HCT116 (cell line): ENCODE data around the gene MPI. TPM values are rescaled to one million over a fixed set of nuclear protein-coding genes. Genes with fewer than 3 reads are reported as not detected.

Experiments
- ATAC-seq: fragments of 200-7000 bp; cut with Tn5 transposase; 2 replicates; pipeline ENCODE4 v1.9.1; 2020; ENCODE audit warnings: mild to moderate bottlenecking, moderate library complexity
- BruUV-seq: library from RNA; stranded (reverse); fragments of 400-500 nt; replicated peaks from 2 replicates; lab custom pipeline; 2021; lab: Mats Ljungman, UMichigan
- CTCF ChIA-PET: fragments of 300-600 bp; sonication (Branson Sonifier 250); formaldehyde crosslinking; loops from one replicate; lab custom pipeline; 2021; ENCODE audit warnings: antibody characterized with exemption; lab: Charles Lee
- POLR2A ChIA-PET: fragments of 300-600, 350-600 bp; sonication (Branson Sonifier 250); formaldehyde crosslinking; loops from one replicate; lab custom pipeline; 2021; ENCODE audit warnings: antibody characterized with exemption; lab: Charles Lee
- RAD21 ChIA-PET, 2 experiments: fragments of 300-600 bp; sonication (Branson Sonifier 250); formaldehyde crosslinking; loops; one replicate each; lab custom pipeline; 2023; ENCODE audit warnings: low total read pairs in 2 of 2; ENCODE audit not compliant: uncharacterized antibody in 2 of 2, unreplicated experiment in 2 of 2, low non-redundant PET in 1 of 2; lab: Charles Lee
- DNase-seq: peaks from one replicate; pipeline ENCODE4 v3.0.0-alpha.2; 2010; ENCODE audit warnings: low read depth, low spot score
- H2AFZ ChIP-seq: fragments of 200-600 bp; shearing (Covaris generic), sonication (generic); 2 replicates; pipeline ENCODE4 v1.6.1; 2017; ENCODE audit warnings: low read depth, mixed run types, mixed read lengths, antibody characterized with exemption, low read length; ENCODE audit not compliant: poor library complexity, severe bottlenecking
- H3K27ac ChIP-seq: 2 replicates; pipeline ENCODE4 v1.5.1; 2012; ENCODE audit warnings: low read depth, low read length
- H3K27me3 ChIP-seq: fragments of 200-600 bp; sonication (generic); 2 replicates; pipeline ENCODE4 v1.6.1; 2016; ENCODE audit warnings: mixed run types, low read length, mixed read lengths; ENCODE audit not compliant: insufficient read depth
- H3K36me3 ChIP-seq, 2 experiments: fragments of 200-500 bp in 1 of 2; fragments of 200-600 bp in 1 of 2; sonication (Bioruptor generic) in 1 of 2; sonication (generic) in 1 of 2; 2 replicates each; pipeline versions ENCODE4 v1.5.1 to v1.6.1; 2014 to 2016; ENCODE audit warnings: low read length in 2 of 2, inconsistent platforms in 1 of 2, mixed read lengths in 1 of 2, mixed run types in 1 of 2; ENCODE audit not compliant: insufficient read depth in 2 of 2, control insufficient read depth in 1 of 2
- H3K4me1 ChIP-seq, 2 experiments: fragments of 200-600 bp in 1 of 2; sonication (generic) in 1 of 2; 2 replicates each; pipeline versions ENCODE4 v1.5.1 to v1.6.1; 2012 to 2017; ENCODE audit warnings: low read length in 2 of 2, inconsistent platforms in 1 of 2, mild to moderate bottlenecking in 1 of 2, mixed read lengths in 1 of 2, mixed run types in 1 of 2, moderate library complexity in 1 of 2; ENCODE audit not compliant: insufficient read depth in 2 of 2, control insufficient read depth in 1 of 2
- H3K4me2 ChIP-seq: fragments of 200-600 bp; sonication (generic); 2 replicates; pipeline ENCODE4 v1.6.1; 2017; ENCODE audit warnings: mixed run types, low read length, mixed read lengths
- H3K4me3 ChIP-seq, 2 experiments: fragments of 200-600 bp in 1 of 2; sonication (generic) in 1 of 2; replicated peaks in 1 of 2; 2 replicates each; pipeline ENCODE4 v1.5.1; 2011 to 2016; ENCODE audit warnings: low read length in 2 of 2, control low read depth in 1 of 2, low read depth in 1 of 2, mild to moderate bottlenecking in 1 of 2, mixed read lengths in 1 of 2, mixed run types in 1 of 2
- H3K79me2 ChIP-seq: fragments of 200-600 bp; sonication (generic); 2 replicates; pipeline ENCODE4 v1.6.1; 2017; ENCODE audit warnings: mild to moderate bottlenecking, mixed run types, low read length, moderate library complexity, mixed read lengths; ENCODE audit not compliant: insufficient read depth
- H3K9ac ChIP-seq: fragments of 200-600 bp; sonication (generic); 2 replicates; pipeline ENCODE4 v1.6.1; 2016; ENCODE audit warnings: low read length, mixed read lengths
- H3K9me2 ChIP-seq: fragments of 200-600 bp; sonication (generic), shearing (Covaris generic); 2 replicates; pipeline ENCODE4 v1.6.1; 2017; ENCODE audit warnings: mixed run types, mild to moderate bottlenecking, moderate library complexity; ENCODE audit not compliant: insufficient read depth
- H3K9me3 ChIP-seq, 2 experiments: fragments of 200-500 bp in 1 of 2; fragments of 200-600 bp in 1 of 2; sonication (Bioruptor generic) in 1 of 2; sonication (generic) in 1 of 2; 2 replicates each; pipeline ENCODE4 v1.6.1; 2014 to 2017; ENCODE audit warnings: low read length in 2 of 2, mixed read lengths in 2 of 2, inconsistent platforms in 1 of 2, low read depth in 1 of 2, mild to moderate bottlenecking in 1 of 2, mixed run types in 1 of 2, moderate library complexity in 1 of 2; ENCODE audit not compliant: control insufficient read depth in 1 of 2, insufficient read depth in 1 of 2
- H4K20me1 ChIP-seq: fragments of 200-600 bp; sonication (generic), shearing (Covaris generic); 2 replicates; pipeline ENCODE4 v1.6.1; 2017; ENCODE audit warnings: mixed run types, mild to moderate bottlenecking, moderate library complexity; ENCODE audit not compliant: insufficient read depth
- CEBPB ChIP-seq: IDR thresholded peaks from 2 replicates; pipeline ENCODE4 v1.6.1; 2012; ENCODE audit warnings: low read depth
- CTCF ChIP-seq, 3 experiments: fragments of 200-600 bp in 1 of 3; sonication (generic) in 1 of 3; IDR thresholded peaks in 2 of 3; conservative IDR thresholded peaks in 1 of 3; 2 replicates each; pipeline ENCODE4 v1.5.1; 2012 to 2017; ENCODE audit warnings: low read depth in 2 of 3, low read length in 2 of 3, antibody characterized with exemption in 1 of 3, borderline replicate concordance in 1 of 3, control low read depth in 1 of 3, mild to moderate bottlenecking in 1 of 3, mixed read lengths in 1 of 3, mixed run types in 1 of 3, moderate library complexity in 1 of 3; ENCODE audit not compliant: insufficient read depth in 1 of 3
- EGR1 ChIP-seq: IDR thresholded peaks from 2 replicates; pipeline ENCODE4 v1.6.1; 2012; ENCODE audit warnings: low read depth
- ELF1 ChIP-seq: IDR thresholded peaks from 2 replicates; pipeline ENCODE4 v1.6.1; 2012; ENCODE audit warnings: low read depth, borderline replicate concordance
- EZH2 ChIP-seq: fragments of 200-600 bp; sonication (generic); IDR thresholded peaks from 2 replicates; pipeline ENCODE4 v1.6.1; 2017; ENCODE audit warnings: antibody characterized with exemption, mixed run types
- FOSL1 ChIP-seq: IDR thresholded peaks from 2 replicates; pipeline ENCODE4 v1.6.1; 2012; ENCODE audit warnings: low read depth
- POLR2A ChIP-seq: IDR thresholded peaks from 2 replicates; pipeline ENCODE4 v1.7.0; 2011; ENCODE audit warnings: borderline replicate concordance; ENCODE audit not compliant: insufficient read depth, insufficient read length; ENCODE audit errors: extremely low read depth
- POLR2AphosphoS5 ChIP-seq: IDR thresholded peaks from 2 replicates; pipeline ENCODE4 v1.6.1; 2011; ENCODE audit warnings: mild to moderate bottlenecking, low read depth, low read length, moderate library complexity
- RAD21 ChIP-seq: IDR thresholded peaks from 2 replicates; pipeline ENCODE4 v1.6.1; 2012; ENCODE audit warnings: low read depth, mild to moderate bottlenecking
- REST ChIP-seq: IDR thresholded peaks from 2 replicates; pipeline ENCODE4 v1.6.1; 2012; ENCODE audit warnings: low read depth
- SP1 ChIP-seq: IDR thresholded peaks from 2 replicates; pipeline ENCODE4 v1.6.1; 2012; ENCODE audit warnings: low read depth
- SRF ChIP-seq: IDR thresholded peaks from 2 replicates; pipeline ENCODE4 v1.6.1; 2012; ENCODE audit warnings: low read depth
- TCF7L2 ChIP-seq: IDR thresholded peaks from 2 replicates; pipeline ENCODE4 v1.7.0; 2011; ENCODE audit warnings: borderline replicate concordance, inconsistent platforms; ENCODE audit not compliant: insufficient read depth, insufficient read length; ENCODE audit errors: extremely low read depth
- ZFX ChIP-seq: fragments of 450-650 bp; IDR thresholded peaks from 2 replicates; pipeline ENCODE4 v1.6.1; 2017
- intact Hi-C: fragments of 100-400 bp; cut with micrococcal nuclease; formaldehyde crosslinking; loops from 2 replicates; pipeline ENCODE4 v1.10.0; 2022
- total RNA-seq: library from RNA; stranded (reverse); gene quantifications from one replicate; pipeline ENCODE4 v1.2.1, GENCODE V29; 2021; ENCODE audit not compliant: unreplicated experiment
- TF ChIP-seq, protein P1 (sequence below): IDR thresholded peaks from 2 replicates; pipeline ENCODE4 v1.6.1; 2011; ENCODE audit warnings: mild to moderate bottlenecking, low read length, moderate library complexity; ENCODE audit not compliant: insufficient replicate concordance; ENCODE audit errors: extremely low read depth
- TF ChIP-seq, protein P2 (sequence below): IDR thresholded peaks from 2 replicates; pipeline ENCODE4 v1.6.1; 2012

MPI gene
- total RNA-seq, 1 experiment from 2014 or later = 49.7 TPM

DNA sequence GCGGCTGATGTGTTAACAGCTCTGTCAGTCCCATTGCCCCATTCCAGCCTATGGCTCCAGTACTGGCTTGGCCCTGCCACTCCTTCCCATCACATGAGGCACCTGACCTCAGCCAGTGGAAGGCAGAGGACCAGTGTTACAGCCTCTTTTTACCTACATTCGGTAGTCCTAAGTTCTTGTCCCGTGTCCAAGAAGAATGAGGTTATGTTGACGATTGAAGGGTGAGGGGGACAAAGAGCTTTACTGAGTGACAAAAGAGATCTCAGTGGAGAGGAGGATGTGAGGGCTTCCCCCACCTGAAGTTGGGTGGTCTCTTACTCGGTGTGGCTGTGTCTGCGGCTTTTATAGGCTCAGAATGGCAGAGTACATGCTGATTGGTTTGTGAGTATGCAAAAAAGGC lies 7.3 kb upstream of the MPI start:
- no peak for TF ChIP-seq REST
- TF ChIP-seq, protein P1, sequence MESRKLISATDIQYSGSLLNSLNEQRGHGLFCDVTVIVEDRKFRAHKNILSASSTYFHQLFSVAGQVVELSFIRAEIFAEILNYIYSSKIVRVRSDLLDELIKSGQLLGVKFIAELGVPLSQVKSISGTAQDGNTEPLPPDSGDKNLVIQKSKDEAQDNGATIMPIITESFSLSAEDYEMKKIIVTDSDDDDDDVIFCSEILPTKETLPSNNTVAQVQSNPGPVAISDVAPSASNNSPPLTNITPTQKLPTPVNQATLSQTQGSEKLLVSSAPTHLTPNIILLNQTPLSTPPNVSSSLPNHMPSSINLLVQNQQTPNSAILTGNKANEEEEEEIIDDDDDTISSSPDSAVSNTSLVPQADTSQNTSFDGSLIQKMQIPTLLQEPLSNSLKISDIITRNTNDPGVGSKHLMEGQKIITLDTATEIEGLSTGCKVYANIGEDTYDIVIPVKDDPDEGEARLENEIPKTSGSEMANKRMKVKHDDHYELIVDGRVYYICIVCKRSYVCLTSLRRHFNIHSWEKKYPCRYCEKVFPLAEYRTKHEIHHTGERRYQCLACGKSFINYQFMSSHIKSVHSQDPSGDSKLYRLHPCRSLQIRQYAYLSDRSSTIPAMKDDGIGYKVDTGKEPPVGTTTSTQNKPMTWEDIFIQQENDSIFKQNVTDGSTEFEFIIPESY = no peak
- no peak for TF ChIP-seq SP1
- TF ChIP-seq ELF1 = no peak
- TF ChIP-seq EGR1 = no peak
- TF ChIP-seq TCF7L2 = no peak
- no peak for TF ChIP-seq EZH2
- no peak for TF ChIP-seq CTCF (IDR thresholded peaks at IDR 0.05 in 2 of 3, conservative IDR thresholded peaks at IDR 0.05 in 1 of 3; ENCODE audit: borderline replicate concordance in 1 of 3, insufficient read depth in 1 of 3, low read depth in 2 of 3, low read length in 2 of 3)
- TF ChIP-seq ZFX = no peak
- TF ChIP-seq POLR2AphosphoS5 = no peak
- no peak for TF ChIP-seq FOSL1
- TF ChIP-seq POLR2A = no peak
- TF ChIP-seq CEBPB = no peak
- TF ChIP-seq, protein P2, sequence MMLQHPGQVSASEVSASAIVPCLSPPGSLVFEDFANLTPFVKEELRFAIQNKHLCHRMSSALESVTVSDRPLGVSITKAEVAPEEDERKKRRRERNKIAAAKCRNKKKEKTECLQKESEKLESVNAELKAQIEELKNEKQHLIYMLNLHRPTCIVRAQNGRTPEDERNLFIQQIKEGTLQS = no peak
- TF ChIP-seq SRF = no peak
- no peak for TF ChIP-seq RAD21
- Histone ChIP-seq H3K27me3 (no peaks in the 10 kb centered on the region), H3K9me2 (no peaks in the 10 kb centered on the region), H2AFZ (no peak overlapping the region), H4K20me1 (no peaks in the 10 kb centered on the region), H3K27ac (no peak overlapping the region), H3K36me3 (no peaks in the 10 kb centered on the region), H3K4me1 (peaks cover 6 to 17% of the 10 kb centered on the region in 2 experiments), H3K4me2 (no peak overlapping the region), H3K9ac (no peak overlapping the region), H3K9me3 (peaks cover 5 to 6% of the 10 kb centered on the region in 2 experiments; a peak in 2 of 4 replicates), H3K79me2 (no peaks in the 10 kb centered on the region), H3K4me3 (no peak overlapping the region)
- intact Hi-C loops = no loop called here
- RAD21 ChIA-PET = no interaction called here
- POLR2A ChIA-PET = no interaction called here
- CTCF ChIA-PET = no interaction called here
- BruUV-seq = no TSS peak
- no peak for DNase-seq
- no peak for ATAC-seq
